Endothelial cell of hepatic sinusoid (primary cell): ENCODE measurements around the gene CLTB.

Experiments
- in situ Hi-C: cut with HindIII; loops from 2 replicates; pipeline ENCODE4 v1.10.0; 2017; ENCODE audit warnings: low sequenced_read_pairs

The CLTB gene

DNA sequence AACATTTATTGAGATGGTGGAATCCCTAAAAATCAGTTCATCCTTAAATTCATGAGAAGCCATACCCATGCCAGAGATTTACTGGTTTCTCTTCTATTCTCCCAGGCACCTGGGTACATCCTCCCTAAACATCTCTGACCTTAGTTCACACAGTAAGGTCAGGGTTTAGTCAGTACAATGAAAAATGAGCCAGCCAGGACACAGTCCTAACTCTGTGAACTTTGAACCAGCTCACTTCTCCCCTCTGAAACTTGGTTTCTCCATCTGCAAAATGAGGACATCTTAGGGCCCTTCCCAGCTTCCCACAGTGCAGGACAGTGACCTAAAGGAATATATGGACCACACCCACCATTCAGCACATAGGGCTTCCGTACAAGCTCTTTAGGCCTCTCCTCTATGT lies 29.8 kb downstream of the CLTB start:
- in situ Hi-C loops: no loop called here

GRCh38 chr5:176384991-176385390 lies 31.3 kb downstream of the CLTB start:
- in situ Hi-C loops: no loop called here

- in situ Hi-C loops: no loop called here
Observed at GRCh38 chr5:176384366-176384930, 31.9 kb downstream of the CLTB start.

DNA sequence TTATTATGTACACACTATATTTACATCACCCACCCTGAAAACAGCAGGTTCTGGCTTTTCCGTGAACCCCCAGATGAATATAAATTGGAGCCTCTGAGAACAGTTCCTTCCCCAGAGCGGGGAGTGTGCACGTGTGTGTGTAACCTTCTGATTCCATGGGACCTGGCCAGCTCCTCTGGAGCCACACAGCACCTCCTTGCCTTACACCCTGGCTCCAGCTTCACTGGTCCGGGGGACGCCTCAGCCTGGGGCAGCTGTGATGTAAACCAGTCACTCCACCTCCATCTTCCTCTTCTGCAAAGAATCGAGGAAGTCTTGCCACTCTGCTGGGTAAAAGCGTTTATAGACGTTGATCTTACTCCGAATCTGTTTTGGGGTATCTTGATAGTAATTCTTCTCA lies 32.4 kb downstream of the CLTB start:
- in situ Hi-C loops: no loop called here

DNA sequence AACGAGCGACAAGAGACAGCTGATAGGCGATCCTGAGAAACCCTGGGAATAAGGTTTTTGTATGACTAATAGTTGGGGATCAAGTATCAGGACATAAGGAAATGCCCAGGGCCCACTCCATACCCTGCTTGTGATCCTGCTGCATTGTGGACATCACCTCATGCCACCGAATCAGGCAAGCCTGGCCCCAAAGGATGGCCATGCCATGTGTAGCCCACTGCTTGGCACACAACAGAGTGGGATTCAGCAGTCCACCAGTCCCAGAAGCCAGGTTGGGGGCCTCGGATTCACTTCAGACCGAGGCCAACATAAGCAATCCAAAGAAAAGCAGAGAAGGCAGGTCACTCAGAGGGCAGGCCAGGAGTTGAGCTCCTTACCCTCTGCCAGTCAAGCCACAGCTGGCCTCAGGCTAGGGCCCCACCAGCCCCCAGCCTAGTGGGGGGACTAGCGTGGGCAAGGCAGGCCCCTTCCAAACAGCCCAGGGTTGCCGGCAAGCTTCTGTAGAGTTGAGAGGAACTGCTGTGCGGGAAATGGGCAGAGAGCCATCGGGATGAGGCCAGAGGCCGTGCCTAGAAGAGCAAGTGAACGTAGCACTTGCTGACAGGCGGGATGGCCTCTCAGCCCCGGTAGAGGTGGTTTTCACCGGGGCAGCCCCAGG lies 33.0 kb downstream of the CLTB start:
- in situ Hi-C loops: no loop called here

GRCh38 chr5:176382721-176383120 lies 33.6 kb downstream of the CLTB start:
- in situ Hi-C loops: no loop called here

DNA sequence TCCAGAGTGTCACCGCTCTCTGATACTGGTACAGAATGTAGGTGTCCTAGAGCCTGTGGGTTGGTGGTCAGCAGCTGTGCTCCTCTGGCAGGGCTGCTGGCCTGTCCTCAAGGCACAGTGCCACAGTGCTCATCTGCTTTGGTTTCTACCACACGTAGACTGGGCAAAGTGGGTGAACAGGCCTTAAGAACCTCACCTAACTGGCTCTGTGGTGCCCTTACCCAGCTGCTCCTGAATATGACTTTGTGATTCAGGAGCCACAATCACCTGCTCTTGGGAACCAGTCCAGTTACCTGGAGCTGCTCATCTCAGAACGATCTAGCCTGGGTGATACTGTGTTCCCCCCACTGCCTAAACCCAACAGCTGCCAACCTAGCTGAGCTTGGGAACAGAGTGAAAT lies 34.4 kb downstream of the CLTB start:
- in situ Hi-C loops: no loop called here

GRCh38 chr5:176381423-176381822 lies 34.9 kb downstream of the CLTB start:
- in situ Hi-C loops: no loop called here

GRCh38 chr5:176379881-176380280 lies 36.5 kb downstream of the CLTB start:
- in situ Hi-C loops: no loop called here

DNA sequence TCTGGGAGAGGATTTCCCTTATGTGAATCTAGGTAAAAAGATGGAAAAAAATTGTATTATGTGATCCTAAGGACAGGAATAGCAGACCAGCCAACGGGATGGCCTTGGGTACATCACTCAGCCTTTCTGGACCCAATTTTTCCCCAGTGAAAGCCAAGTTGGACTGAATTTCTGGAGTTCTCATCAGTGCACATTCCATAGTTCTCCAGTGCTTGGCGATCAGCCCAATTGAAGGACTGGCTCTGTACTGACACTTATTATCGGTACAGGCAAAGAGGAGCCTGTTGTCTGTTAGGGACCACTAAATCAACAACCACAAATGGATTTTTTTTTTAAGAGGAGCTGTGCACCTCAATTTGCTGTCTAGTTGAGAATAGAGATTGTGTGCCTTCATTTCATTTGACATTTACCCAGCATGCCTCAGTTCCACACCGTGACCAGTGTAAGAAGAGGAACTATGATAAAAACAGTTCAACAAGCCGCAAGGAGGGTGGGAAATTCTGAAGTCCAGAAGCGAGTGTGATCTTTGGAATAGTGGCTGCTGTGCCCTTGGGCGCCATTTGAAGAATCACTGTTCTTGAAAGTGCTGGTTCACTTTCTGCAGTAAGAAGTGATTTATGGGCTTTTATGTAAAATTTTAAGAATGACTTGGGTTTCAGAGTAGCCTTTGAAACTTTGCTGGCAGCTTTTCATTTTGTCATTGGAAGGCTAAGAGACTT lies 43.1 kb downstream of the CLTB start:
- in situ Hi-C loops: no loop called here

GRCh38 chr5:176371621-176372539 lies 44.5 kb downstream of the CLTB start:
- in situ Hi-C loops: no loop called here

DNA sequence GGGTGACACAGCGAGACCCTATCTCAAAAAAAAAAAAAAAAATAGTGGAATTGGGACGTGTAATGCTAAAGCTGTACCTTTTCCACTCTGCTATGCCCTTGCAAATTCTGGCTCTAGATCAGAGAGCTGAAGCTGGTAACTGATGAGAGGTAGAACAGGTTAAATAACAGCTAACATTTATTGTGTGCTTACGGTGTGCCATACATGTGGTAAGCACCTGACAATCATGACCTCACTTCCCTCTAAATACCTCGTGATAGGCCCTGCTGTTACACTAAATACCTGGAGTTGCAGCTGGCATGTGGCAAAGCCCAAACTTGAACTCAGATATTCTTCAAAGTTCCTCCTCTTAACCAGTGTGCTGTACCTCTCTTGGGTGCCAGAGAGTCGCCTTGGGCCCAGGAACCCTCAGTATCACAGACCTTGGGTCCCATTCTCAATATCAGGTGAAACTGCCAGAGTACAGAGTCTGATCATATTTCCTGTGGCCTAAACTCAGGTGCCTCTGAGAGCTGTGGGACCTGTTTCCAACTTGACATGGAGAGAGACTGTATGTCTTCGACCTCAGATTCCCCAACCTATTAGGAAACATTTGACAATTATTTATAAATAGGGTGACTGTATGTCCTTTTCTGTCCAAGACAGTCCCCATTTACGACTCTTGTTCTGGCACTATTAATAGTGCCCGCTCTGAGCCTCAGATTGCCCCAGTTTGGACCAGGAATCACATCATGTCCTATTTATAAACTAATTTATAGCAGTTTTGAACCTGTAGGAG lies 46.2 kb downstream of the CLTB start:
- in situ Hi-C loops: no loop called here

DNA sequence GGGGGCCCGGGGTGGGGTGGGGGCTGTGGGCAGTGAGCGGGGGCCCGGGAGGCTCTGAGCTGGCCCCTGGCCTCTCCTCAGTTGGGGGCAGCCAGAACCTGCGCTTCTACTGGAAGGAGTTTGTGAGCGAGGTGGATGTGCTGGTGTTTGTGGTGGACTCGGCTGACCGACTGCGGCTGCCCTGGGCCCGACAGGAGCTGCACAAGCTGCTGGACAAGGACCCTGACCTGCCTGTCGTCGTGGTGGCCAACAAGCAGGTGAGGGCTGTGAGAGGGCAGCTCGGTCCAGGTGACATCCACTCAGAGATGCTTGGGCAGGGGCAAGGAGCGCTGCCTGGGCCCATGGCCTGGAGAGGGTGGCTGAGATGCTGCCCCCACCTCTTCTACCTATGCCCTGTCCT lies 47.6 kb downstream of the CLTB start:
- in situ Hi-C loops: no loop called here

DNA sequence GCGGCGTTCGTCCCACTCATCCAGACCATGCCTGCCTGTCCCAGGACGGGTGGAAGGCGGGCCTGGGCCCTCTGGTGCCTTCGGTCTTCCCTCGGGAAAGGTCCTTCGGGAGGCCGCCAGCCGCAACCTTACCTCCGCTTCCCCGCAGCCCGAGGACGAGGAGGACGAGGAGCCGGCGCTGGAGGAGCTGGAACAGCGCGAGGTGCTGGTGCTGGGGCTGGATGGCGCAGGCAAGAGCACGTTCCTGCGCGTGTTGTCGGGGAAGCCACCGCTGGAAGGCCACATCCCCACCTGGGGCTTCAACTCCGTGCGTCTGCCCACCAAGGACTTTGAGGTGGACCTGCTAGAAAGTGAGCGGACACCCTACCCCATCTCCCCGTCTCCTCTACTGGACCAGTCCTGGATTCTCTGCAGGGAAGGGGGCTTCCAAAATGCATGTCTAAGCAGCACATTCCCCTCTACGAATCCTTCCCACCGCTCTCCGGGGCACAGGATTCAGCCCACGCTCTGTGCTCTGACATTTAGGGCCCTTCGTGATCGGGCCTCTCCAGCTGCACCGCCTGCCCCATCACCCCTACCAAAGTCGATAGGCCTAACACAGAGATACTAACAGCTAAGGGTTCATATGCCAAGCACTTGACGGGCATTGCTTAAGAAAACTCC lies 50.0 kb downstream of the CLTB start:
- in situ Hi-C loops: no loop called here

DNA sequence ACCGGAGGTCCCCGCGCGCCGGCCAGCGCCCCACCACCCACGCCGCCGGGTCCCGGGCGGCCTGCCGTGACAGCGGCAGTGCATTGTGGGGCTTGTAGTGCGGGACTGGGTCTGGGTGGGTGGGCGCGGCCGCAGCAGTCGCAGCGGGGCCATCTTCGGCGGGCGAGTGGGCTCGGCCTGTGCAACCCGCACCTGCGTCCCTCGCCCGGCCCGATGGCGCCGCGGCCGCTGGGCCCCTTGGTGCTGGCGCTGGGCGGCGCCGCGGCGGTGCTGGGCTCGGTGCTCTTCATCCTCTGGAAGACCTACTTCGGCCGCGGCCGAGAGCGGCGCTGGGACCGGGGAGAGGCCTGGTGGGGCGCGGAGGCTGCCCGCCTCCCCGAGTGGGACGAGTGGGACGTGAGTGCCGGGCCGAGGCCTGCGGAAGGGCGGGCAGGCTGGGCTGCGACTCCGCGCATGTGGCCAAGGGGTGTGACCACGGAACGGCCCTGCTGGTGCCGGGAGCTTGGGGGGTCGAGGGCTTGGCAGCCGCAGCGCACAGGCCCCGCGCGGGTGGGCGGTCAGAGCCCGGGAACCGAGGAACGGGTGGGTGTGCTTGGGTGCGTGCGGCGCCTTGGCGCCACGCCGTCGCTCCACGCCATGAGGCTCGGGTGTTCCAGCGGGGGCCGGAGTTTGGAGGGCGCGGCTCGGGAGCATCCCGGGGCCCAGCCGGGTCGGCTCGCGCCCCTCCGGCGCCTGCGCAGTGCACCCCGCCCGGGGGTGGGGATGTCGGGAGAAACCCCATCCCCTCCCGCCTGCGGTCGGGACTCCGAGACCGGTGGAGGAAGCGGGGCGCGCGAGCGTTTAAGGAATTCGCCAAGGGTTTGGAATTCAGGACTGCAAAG lies 50.7 kb downstream of the CLTB start, which contains the start of gene ARL10:
TSS of gene ARL10 (plus strand) at position 137 of the 881 bp plus-strand sequence. CDS start at position 214, 77 bp downstream.
- in situ Hi-C loops: no loop called here

GRCh38 chr5:176364765-176365350 lies 51.5 kb downstream of the CLTB start:
- in situ Hi-C loops: no loop called here

DNA sequence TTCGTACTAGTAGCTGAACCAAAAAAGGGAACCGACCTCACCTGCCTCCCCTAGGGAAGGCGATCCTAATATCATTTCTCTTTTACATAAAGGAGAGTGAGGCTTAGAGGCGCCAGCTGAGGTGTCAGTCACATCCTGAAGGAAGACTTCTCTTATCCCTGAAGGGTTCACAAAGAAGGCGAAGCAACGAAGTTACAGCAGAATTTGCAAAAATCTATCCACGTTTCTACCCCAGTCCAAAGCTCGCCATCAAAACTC lies 54.2 kb downstream of the CLTB start:
- in situ Hi-C loops: no loop called here

DNA sequence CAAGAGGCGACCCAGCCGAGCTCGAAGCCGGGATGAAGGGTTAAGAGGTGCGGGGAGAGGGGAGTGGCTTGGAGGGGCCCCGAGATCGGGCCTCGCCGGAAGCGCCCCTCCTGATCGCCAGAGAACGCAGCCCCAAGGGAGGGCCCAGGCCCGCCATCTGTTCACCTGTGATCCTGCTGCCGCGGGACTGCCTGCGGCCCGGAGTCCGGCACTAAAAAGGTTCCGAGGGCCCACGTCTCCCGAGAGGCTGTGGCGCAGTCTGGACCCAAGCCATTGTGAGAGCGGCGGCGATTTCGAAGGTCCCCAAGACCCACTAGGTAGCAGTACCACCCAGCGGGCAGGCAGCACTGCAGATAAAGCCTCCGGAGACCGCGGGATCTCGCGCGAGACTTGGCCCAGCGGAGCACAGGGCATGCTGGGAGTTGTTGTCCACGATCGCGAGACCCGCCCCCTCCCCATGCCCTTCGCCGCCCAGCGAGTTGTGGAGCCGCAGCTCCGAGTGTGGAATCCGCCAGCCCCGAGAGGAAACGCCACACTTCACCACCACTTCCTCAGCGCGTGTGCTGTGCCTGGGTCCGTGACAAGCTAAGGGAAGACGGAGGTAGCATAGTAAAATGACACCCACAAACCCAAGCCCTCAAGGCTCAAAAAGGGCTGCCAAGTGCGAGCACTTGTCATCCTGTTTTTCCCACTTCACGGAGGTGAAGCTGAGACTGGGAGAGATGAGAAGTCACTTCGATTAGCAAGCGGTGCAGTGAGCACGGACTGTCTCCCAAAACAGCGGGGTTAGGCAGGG lies 54.7 kb downstream of the CLTB start, which contains the start of gene KIAA1191:
TSS of gene KIAA1191 (minus strand) at position 328 of the 796 bp plus-strand sequence. CDS start 2,256 bp downstream, outside the sequence.
- in situ Hi-C loops: no loop called here
